GM10266 (cell line): ENCODE data around the gene TAF11L9.
"Not testable (repeated sequence)": the region's sequence is repeated elsewhere in the genome, so short reads cannot be mapped to it uniquely, and the experiment has no call there.

Experiments
- DNase-seq: peaks from one replicate; pipeline ENCODE4 v3.0.0; 2012; ENCODE audit errors: extremely low spot score
- CTCF ChIP-seq: IDR thresholded peaks from 2 replicates; pipeline ENCODE4 v1.5.1; 2012; ENCODE audit warnings: mild to moderate bottlenecking, low read depth; ENCODE audit not compliant: control insufficient read depth, insufficient read depth; ENCODE audit errors: missing control alignments

Gene TAF11L9

GRCh38 chr5:17604951-17605350 lies 10.8 kb upstream of the TAF11L9 start:
- no peak for TF ChIP-seq CTCF
- DNase-seq, result no peak

- DNase-seq, result not testable (repeated sequence)
Observed at GRCh38 chr5:17603880-17604279, 9.7 kb upstream of the TAF11L9 start, which contains the start of gene TAF11L11. Gene TAF11L11 (plus strand): TSS chr5:17604183.

GRCh38 chr5:17597728-17598127 lies 3.5 kb upstream of the TAF11L9 start, which contains the start of gene TAF11L10:
Gene TAF11L10 (minus strand): TSS chr5:17597828.
- DNase-seq, result not testable (repeated sequence)

- not testable (repeated sequence) for DNase-seq
Observed at GRCh38 chr5:17590860-17591259, 3.3 kb downstream of the TAF11L9 start, which contains the start of gene TAF11L8. Gene TAF11L8 (minus strand): TSS chr5:17590960.

GRCh38 chr5:17585658-17586057 lies 8.5 kb downstream of the TAF11L9 start, which contains the start of gene TAF11L7:
Gene TAF11L7 (minus strand): TSS chr5:17585758.
- not testable (repeated sequence) for DNase-seq
